NCI-H2227 treated with DMSO at 0.1 percent for 48 hours (cell line): ENCODE results near the gene SH3TC1.

ENCODE experiments used
- DNase-seq: peaks from one replicate; lab custom pipeline; 2025; lab: John Stamatoyannopoulos, UW

Gene SH3TC1

DNA sequence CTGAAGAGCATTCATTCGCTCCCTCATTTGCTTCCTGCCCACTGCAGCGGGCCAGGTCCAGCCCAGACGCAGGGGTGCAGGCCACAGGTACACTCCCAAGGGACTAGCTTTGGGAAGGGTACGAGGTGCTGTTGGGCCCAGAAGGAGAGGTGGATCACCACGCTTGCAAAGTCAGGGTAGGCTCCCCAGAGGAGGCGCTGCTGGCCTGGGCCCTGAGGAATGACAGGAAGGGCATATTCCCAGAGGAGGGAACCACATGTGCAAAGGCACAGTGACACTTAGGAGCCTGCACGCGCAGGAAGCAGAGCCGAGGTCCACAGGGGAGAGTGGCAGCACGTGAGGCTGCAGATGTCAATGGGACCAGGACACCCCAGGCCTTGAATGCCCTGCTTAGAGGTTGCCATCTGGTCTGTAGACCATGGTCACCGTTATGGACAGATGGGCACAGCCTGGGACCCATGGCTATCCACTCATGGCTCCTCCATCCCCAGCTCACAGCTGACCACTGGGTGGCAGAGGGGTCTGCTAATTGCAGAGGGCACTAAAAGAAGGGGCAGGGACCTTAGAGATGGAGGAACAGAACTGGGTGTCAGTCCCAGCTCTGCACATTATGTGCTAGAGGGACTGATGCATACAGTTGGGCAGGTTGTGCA lies 78.4 kb downstream of the SH3TC1 start:
- no peak for DNase-seq

DNA sequence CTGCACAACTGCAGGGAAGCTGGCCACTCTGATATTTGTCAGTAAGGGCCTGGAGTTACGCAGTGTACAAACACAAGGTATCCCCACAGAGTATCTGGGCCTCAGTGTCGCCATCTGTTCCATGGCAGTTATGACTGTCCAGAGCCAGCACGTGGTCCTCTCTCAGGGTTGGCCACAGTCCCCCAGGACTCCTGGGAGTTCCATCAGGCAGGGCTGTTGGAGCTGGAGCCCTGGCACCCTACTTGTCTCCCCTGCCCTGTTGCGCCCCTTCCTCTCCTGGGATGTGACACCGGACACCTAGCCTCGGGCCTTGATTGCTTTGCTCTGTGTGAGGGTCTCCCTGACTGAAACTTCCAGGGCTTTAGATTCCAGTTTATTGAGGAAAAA lies 78.9 kb downstream of the SH3TC1 start:
- no peak for DNase-seq

DNA sequence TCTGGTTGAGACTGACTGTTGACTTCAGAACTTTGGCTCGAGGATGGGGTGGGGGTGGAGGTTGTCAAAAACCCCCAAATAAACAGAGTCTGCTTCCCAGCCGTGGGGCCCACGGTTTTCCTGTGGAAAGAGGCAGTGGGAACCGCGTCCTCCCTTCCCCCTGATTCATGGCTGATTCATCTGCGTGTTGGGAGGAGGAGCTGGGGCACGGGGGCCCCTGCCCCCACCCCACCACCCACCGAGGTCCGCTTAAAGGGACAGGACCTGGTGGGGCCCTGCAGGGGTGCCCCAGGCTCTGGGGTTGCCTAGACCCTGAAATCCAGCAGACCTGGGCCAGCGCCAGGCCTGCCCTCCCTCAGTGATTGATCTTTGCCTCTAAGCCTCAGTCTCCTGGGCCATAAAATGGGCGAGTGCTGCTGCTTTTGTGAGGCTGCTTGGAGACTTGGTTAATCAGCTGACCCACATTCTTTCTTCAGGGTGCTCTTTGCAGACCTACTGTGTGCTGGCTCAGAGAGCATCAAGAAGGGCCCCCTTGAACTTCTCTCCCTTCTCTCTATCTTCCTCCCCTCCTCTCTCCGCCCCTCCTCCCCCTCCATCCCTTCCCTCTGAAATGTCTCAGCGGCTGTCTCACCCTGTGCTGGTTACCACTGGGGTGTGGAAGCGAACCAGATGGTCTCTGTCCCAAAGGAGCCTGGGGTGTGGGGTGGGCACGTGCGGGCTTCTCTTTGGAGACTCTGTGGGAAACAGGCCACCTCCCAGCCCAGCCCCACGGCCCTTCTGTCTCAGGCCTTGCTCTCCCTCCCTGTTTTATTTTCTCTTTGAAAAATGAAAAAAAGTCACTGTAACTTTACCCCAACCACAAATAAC lies 79.6 kb downstream of the SH3TC1 start:
- no peak for DNase-seq

DNA sequence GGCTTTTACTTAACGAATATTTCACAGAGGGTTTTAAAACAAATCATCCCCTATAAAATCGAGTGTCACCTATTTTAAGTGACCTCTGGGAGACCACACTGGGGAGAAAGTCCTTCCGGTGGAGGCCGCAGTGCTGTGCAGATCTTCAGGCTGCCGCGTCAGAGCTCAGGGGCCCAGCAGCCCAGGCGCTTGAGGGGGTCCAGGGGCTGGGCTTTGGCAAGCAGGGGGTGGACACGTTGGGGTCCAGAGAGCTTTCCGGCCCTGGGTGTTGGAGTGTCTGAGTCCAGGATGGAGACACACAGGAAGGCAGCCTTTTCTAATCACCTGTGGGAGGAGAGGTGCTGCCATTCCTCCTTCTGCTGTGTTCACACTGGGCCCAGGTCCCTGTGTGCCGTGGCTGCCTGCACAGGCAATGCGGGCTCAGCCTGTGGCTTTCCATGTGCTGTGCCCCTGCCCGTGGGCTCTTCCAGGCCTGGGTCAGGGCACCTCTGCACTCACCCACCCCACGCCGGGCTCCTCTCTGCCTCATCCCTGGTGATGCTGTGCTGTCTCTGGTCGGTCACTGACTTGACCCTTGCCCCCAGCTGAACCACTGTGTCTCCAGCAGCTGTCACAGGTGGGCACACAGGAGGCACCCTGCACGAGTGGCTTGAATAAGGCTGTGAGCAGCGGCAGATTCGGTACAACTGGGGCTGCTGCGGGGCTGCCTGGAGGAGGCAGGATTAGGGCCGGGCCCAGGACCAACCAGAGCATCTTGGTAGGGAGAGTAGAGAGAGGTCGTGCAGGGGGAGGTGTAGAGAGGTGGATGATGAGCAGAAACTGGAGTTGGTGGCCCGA lies 80.4 kb downstream of the SH3TC1 start:
- no peak for DNase-seq

DNA sequence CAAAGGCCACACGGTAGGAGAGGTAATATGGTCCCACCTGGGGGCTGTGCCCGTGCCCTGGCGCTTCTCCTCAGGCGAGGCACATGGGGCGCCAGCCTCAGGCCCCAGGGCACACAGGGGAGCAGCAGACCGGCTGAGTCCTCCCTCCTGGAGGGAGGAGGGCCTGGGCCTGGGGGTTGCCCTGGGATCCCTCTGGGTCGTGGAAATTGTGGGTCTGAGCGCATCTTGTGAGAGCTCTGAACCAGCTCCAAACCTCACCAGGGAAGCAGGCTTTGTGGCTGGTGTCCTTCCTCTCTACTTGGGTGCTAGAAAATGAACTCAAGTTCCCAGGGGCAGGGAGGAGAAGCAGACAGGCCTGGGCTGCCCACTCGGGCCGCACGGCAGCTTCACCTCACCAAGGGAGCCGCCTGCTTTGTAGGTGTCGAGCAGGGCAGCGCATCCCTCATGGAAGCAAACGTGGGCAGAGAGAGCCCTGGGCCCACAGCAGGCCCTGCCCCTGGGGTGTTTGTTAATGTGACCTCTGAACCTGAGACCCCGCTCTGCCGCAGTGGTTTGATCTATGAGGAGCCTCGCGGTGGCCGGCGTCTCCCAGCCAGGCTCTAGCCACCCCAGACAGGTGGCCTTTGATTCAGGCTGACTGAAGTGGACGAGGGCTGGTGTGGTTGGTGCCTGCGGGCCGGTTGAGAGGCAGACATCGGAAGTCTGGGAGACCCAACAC lies 81.2 kb downstream of the SH3TC1 start:
- DNase-seq: no peak

DNA sequence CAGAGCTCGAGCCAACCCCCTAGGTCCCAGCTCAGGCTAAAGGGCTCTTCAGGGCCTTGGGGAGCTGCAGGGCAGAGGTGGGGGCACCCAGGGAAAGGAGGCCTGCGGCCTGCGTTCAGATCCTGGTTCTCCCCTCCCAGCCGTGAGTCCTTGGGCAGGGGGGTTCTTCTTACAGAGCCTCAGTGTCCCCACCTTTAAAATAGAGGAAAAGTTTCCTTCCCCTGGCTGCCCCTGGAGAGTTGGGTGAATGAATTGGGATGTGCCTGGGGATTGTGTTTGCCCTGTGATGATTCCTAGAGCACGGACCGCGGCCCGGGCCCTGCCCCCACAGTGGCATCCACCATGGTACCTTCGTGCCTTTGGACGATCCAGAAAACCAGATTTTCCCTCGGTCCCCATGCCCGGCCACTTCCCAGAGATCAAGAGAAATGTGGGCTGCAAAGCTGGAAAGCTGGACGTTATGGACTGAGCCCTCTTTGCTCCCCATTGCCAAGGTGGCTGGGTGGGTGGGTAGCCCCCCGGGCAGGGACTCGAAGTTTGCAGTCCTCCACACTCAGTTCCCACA lies 81.9 kb downstream of the SH3TC1 start:
- no peak for DNase-seq

DNA sequence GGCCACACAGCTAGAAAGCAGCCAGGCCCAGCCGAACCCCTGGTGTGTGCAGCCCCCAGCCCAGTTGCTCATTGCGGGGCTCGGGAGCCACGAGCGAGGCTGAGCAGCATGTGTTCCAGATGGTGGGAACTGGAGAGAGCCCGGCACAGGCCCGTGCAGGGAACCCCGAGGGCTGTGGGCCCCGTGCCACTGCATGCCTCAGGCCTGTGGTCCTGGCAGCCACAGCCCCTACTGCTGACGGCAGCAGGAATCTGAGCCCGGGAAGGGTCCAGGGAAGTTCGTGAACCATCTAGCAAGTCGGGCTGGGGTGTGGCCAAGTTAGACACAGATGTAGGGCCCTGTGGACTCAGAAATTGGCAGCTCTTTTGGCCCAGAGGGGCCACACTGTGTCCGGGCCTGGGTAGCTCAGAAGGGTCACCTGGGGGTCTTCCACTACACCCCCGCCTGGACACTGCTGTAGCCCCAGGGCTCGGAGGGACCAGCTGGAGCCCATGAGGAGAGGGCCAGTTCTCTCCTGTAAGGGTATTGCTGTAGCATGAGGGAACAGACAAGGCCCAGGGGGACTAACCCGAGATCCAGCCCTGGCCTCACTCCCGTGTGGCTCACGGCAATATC lies 82.5 kb downstream of the SH3TC1 start:
- DNase-seq: no peak

DNA sequence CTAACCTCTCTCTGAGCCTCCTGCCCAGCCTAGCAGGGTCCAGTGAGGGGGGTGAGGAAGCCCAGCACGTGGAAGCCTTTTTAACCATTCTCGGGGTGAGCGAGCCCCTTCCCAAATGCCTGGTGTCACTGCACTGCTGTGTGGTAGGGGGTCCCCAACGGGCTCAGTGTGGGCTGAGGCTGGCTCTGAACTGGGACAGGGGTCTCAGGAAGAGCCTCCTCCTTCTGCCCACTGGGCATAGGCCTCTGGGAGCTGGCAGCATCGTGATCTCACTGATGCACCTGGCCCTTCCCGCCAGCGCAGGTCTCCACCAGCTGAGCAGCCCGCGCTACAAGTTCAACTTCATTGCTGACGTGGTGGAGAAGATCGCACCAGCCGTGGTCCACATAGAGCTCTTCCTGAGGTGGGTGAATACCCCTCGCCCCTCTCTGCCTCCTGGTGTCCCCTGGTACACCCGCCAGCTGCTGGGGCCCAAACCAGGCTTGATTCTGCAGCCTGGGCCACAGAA lies 83.1 kb downstream of the SH3TC1 start:
- DNase-seq: no peak

DNA sequence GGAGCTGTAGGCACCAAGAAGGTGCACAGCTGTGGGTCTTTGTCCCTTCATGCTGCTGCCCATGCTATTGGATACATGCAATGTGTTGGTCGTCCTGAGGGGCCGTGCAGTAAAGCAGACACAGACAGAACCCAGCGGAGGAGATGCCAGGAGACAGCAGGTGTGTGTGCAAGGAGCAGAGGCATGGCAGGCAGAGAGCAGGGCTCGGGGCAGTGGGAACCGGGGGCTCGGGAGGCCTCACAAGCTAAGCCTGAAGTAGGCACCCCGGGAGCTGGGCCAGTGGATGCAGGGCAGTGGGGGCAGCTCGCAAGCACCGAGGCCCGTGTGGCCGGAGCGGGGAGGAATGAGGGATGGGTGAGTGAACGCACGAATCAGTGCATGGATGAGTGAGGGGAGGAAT lies 83.7 kb downstream of the SH3TC1 start:
- DNase-seq: no peak

DNA sequence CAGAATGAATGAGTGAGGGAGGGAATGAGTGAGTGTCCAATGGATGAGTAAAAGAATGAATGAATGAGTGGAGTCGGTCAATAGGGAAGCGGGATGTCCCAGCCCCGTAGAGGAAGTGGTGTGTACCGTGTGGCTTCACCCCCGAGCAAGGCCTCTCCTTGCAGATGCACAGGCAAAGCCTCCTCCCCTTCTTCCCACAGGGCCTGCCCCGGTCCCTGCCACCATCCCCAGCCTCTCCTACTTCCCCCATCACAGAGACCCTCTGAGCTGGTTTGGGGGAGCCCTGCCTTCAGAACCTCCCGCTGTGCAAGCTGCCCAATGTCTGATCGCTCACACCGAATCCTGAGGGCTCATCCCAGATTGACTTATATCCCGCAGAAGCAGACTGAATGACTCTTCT lies 84.1 kb downstream of the SH3TC1 start:
- DNase-seq: no peak

DNA sequence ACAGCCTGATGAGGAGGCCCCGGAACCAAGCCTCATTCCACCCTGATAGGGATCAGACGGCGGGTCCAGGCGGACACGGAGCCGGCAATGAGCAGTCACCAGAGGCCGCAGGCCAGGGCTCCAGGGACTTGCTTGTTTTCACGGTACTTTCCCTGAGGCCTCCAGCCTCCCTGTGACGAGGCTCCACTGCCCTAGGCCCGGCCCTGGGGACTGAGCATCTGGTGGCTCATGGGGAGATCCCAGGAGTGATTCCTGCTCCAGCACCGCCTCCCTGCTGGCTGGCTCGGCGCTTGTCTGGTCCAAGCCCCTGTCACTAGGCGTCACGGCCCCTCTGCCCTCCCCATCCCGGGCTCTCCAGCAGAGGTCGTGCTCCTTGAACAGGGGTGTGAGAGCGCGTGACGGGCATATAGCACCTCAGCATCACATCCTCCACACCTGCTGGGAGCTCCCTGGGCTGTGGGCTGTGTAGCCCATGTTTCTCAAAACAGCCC lies 84.6 kb downstream of the SH3TC1 start:
- DNase-seq: no peak

DNA sequence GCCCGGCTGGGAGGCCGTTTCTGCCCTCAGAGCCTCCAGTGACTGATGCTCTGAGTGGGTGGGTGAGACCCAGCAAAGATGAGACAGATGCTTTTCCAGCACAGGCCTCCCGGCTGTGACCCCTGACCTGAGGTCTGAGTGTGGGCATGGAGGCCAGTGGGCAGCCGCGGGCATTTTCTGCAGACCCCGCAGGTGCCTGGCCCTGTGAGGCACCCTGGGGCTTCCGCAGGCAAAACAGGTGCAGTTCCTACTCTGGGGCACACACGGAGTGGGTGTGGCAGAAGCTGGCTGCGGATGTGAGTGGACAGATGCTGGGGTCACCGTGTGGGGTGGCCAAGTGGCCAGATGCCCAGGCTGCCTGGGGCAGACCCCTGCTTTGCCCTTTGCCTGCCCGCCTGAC lies 85.3 kb downstream of the SH3TC1 start:
- no peak for DNase-seq

DNA sequence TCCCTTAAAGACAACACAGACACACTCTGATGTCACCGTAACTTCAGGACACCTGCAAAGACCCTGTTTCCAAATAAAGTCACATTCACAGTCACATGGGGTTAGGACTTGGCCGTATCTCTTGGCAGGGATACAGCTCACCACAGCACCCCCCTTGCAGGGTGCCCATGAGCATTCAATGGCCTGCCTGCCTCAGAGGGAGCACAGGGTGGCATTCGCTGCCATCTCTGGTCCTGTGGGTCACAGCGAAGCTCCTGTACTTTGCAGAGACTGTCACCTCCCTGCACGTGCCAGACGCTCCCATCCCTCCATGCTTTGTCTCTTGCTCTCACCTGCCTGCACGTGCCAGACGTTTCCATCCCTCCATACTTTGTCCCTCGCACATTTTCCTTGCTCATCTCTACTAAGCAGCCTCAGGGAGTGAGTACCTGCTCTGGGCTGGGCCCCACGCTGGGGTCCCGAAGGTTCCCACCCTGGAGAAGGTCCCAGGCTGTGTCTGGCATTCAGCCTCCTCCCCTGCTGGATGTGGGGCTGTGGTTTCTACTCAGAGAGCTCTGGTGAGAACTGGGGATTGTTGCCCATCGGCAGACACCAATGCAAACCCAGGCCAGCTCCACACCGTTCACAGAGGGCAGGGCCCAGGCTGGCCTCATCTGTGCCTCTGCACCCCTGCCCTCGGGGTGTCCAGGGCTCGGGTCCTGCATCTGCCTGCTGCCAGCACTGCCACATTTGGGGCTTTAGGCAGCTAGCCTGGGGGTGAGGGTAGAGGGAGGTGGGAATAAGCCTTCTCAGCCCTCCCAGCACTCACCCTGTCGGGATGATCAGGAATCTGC lies 86.3 kb downstream of the SH3TC1 start:
- no peak for DNase-seq

DNA sequence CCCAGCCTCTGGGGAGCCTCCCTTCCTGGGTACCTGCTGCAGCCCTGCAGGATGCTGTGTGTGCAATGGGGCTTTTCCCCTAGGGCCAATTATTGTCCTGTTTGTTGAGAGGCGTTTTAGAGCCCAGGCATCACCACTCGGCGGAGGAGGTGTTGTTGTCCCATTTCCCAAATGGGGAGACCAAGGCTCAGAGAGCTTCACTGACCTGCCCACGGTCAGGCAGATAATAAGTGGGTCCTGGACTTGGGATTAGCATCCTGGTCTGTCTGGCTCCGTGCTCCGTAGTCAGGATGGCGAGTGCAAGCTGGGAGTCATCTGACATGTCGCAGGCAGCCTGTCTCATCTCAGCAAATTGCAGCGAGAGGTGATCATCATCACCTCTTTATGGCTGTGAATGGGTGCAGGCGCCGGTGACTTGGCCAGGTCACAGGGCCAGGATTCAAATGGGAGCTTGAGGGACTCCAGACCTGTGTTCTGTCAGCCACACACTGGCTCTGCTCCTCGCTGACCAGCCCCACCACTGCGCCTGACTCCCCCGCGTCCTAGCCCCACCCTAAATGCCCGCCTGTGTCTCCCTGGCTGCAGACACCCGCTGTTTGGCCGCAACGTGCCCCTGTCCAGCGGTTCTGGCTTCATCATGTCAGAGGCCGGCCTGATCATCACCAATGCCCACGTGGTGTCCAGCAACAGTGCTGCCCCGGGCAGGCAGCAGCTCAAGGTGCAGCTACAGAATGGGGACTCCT lies 87.1 kb downstream of the SH3TC1 start:
- DNase-seq: no peak

DNA sequence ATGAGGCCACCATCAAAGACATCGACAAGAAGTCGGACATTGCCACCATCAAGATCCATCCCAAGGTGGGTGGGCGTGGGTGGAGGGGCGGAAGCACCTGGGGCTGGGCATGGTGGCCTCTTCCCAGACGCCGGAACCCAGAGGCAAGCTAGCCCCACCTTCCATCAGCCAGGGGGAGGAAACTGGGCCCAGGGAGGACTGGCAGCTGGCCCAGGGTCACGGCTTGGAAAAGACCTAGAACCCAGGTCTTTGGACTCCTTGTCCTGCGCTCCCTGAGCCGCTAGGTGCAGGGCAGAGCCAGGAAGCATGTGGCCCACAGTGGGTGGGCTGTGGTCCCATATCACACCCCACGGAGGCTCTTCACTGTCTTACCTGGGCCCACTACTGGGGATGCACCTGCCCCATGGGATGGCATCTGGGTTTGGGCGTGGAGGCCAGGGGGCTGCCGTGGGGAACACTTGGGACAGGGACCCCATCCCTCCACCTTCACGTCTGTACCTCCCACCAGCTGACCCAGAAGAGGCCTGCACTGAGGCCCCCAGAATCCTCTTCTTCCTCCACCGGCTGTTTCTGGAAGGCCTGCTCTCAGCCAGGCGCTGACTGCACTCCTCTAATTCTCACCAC lies 87.7 kb downstream of the SH3TC1 start:
- DNase-seq: no peak

DNA sequence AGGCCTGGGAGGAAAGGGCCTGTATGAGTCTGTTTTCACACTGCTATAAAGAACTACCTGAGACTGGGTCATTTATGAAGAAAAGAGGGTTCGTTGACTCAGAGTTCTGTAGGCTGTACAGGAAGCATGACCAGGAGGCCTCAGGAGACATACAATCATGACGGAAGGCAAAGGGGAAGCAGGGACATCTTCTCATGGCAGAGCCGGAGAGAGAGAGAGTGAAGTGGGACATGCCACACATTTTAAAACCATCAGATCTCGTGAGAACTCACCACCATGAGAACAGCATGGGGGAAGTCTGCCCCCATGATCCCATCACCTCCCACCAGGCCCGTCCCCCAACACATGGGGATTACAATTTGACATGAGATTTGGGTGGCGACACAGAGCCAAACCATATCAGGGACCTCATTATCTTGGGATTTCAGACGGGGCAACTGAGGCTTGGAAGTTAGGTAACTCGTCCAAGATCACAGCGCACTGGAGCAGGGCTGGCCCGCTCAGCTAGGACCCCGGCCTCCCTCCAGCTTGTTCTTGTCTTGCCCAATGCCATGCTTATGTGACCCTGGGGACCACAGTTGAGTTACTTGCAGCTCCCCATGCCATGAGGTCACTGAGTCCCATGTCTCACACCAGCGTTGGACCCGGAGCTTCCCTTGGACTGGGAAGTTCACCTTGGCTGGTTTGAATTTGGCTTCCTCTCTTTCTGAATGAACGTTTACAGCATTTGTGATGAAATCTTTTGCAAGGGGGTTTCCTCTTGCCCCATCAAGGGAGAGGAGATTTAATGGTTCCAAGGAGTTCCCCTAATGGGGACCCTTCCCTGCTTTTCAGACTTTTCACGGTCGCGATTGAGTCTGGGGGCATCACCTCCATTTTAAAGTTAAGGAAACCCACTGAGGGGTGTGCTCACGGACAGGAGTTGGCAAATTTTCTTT lies 88.5 kb downstream of the SH3TC1 start:
- no peak for DNase-seq

DNA sequence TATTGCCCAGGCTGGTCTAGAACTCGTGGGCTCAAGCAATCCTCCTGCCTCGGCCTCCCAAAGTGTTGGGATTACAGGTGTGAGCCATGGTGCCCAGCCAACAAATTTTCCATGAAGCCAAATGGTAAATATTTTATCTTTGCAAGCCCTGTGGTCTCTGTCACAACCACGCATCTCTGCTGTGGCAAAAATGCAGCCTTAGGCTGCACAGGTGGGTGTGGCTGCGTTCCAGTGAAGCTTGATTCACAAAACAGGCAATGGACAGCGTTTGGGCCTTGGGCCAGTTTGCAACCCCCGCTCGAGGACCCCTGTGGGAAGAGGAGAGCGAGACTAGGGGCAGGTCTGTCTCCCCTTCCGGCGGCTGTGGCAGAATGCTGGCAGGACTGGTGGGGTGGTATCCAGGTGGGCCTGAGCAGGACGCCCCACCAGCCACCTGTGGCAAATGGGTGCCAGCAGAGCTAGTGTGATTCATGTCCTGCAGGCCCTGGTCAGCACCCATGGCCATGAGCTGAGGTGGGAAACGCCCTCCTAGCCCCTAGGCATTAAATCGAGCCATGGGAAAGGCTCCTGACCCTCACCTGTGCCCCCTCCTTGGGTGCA lies 90.2 kb downstream of the SH3TC1 start:
- DNase-seq: no peak
